ENCODE data around the gene CRYGA. TPM values are rescaled to one million over a fixed set of nuclear protein-coding genes. Genes with fewer than 3 reads are reported as not detected.

The CRYGA gene
- polyA plus RNA-seq, 1 donor (not counting 4 experiments of a cell fraction or from before 2014, with no cell fraction given): not detected

DNA sequence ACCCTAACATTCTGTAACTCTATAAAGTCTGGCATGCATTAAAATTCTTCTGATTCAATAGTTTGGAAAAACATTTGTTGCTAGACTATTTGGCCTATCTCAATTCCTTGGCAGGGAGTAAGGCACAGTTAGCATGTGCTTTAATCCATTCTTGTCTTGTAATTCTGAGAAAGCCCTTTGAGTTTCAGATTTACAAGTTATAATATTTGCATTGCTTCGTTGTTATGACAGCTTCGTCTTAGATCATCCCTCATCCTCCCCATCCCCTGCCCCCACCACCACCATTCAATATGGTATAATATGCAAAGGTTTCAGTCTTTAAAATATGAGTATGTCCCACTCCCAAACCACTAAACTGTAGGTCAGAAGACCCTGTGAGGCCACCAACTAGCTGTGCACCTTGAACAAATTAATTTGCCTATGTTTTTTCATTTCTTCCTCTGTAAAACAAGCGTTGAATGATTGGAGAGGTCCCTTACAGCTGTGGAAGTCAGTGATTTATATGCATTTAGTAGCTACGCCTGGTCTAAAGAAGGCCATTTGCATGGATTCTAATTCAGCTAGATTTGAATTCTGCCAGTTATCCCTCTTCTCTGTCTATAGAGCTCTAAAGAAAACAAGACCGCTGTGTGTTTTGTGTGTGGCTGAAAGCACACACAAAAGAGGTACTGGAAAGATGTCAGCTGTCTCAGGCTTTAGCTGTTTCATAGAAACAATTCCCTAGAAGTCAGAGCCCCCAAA is 25.9 kb upstream of the CRYGA start:
- no peaks in the 10 kb centered on the region for H3K9me3 ChIP-seq (ENCODE audit: control insufficient read depth, low read depth, low read length)
- H4K20me1 ChIP-seq (ENCODE audit: control insufficient read depth, extremely low read depth, insufficient read depth, low read length): no peaks in the 10 kb centered on the region
- peaks cover 9% of the 10 kb centered on the region for H3K4me1 ChIP-seq (ENCODE audit: control insufficient read depth, extremely low read depth, insufficient read depth, low read length)
- H3K36me3 ChIP-seq (ENCODE audit: control insufficient read depth in 2 of 2, extremely low read depth in 1 of 2, insufficient read depth in 2 of 2, low read length in 2 of 2): no peaks in the 10 kb centered on the region
- FAIRE-seq (no peak), DNase-seq (ENCODE audit: low read depth, low spot score) (no peak)
- H3K9me1 ChIP-seq (ENCODE audit: control insufficient read depth, extremely low read depth, insufficient read depth, low read length): no peaks in the 10 kb centered on the region
- no peaks in the 10 kb centered on the region for H3K79me2 ChIP-seq (ENCODE audit: control insufficient read depth, insufficient read depth, low read length)
- H3K27ac ChIP-seq (ENCODE audit: control insufficient read depth, insufficient read depth, low read length): no peak overlapping the region
- dilution Hi-C loops (cut with MboI; ENCODE audit: extremely low pct_ligation_motif_present, low sequenced_read_pairs): no loop called here
- TF ChIP-seq EZH2 (IDR thresholded peaks at IDR 0.05; ENCODE audit: low read length): no peak
- TF ChIP-seq, protein P1, sequence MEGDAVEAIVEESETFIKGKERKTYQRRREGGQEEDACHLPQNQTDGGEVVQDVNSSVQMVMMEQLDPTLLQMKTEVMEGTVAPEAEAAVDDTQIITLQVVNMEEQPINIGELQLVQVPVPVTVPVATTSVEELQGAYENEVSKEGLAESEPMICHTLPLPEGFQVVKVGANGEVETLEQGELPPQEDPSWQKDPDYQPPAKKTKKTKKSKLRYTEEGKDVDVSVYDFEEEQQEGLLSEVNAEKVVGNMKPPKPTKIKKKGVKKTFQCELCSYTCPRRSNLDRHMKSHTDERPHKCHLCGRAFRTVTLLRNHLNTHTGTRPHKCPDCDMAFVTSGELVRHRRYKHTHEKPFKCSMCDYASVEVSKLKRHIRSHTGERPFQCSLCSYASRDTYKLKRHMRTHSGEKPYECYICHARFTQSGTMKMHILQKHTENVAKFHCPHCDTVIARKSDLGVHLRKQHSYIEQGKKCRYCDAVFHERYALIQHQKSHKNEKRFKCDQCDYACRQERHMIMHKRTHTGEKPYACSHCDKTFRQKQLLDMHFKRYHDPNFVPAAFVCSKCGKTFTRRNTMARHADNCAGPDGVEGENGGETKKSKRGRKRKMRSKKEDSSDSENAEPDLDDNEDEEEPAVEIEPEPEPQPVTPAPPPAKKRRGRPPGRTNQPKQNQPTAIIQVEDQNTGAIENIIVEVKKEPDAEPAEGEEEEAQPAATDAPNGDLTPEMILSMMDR (optimal IDR thresholded peaks at IDR 0.05 in 1 of 3, IDR thresholded peaks at IDR 0.05 in 1 of 3, conservative IDR thresholded peaks at IDR 0.05 in 1 of 3; ENCODE audit: extremely low read depth in 1 of 3, insufficient read depth in 2 of 3, low read length in 3 of 3): no peak
- H3K4me2 ChIP-seq (ENCODE audit: control insufficient read depth, extremely low read depth, insufficient read depth, low read depth, low read length): no peak overlapping the region
- no peak overlapping the region for H3K4me3 ChIP-seq (ENCODE audit: control insufficient read depth in 2 of 3, extremely low read depth in 1 of 3, insufficient read depth in 2 of 3, low read depth in 1 of 3, low read length in 3 of 3)
- H2AFZ ChIP-seq (ENCODE audit: control insufficient read depth, low read length): no peak overlapping the region
- no peaks in the 10 kb centered on the region for H3K27me3 ChIP-seq (ENCODE audit: control insufficient read depth, extremely low read depth, insufficient read depth, low read length)
- H3K9ac ChIP-seq (ENCODE audit: control insufficient read depth, extremely low read depth, insufficient read depth, low read length): no peak overlapping the region

DNA sequence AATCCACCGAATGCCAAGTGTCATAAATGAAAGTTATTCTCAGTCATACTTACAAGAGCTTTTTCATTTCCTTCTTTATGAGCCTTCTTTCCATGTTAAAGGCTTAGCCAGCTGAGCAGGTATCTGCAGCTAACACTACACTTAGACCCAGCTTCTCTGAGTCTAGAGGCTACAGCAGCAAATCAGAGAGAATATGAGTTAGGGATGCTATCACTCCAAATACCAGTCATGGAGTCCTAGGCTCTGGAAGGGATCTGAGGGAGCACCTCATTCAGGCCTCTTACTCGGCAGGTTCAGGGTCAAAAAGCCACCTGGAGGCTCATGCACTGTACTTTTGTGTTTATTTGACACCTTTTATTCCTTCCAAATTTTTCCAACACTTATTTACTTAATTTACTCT is 23.5 kb upstream of the CRYGA start:
- dilution Hi-C loops (cut with MboI; ENCODE audit: extremely low pct_ligation_motif_present, low sequenced_read_pairs): no loop called here
- Histone ChIP-seq H2AFZ (ENCODE audit: control insufficient read depth, low read length) (no peak overlapping the region), H3K4me3 (ENCODE audit: control insufficient read depth in 2 of 3, extremely low read depth in 1 of 3, insufficient read depth in 2 of 3, low read depth in 1 of 3, low read length in 3 of 3) (no peak overlapping the region), H4K20me1 (ENCODE audit: control insufficient read depth, extremely low read depth, insufficient read depth, low read length) (no peaks in the 10 kb centered on the region), H3K79me2 (ENCODE audit: control insufficient read depth, insufficient read depth, low read length) (no peaks in the 10 kb centered on the region), H3K4me2 (ENCODE audit: control insufficient read depth, extremely low read depth, insufficient read depth, low read depth, low read length) (no peak overlapping the region), H3K27me3 (ENCODE audit: control insufficient read depth, extremely low read depth, insufficient read depth, low read length) (peaks cover 8% of the 10 kb centered on the region), H3K9me3 (ENCODE audit: control insufficient read depth, low read depth, low read length) (no peaks in the 10 kb centered on the region), H3K9ac (ENCODE audit: control insufficient read depth, extremely low read depth, insufficient read depth, low read length) (no peak overlapping the region), H3K27ac (ENCODE audit: control insufficient read depth, insufficient read depth, low read length) (no peak overlapping the region), H3K36me3 (ENCODE audit: control insufficient read depth in 2 of 2, extremely low read depth in 1 of 2, insufficient read depth in 2 of 2, low read length in 2 of 2) (no peaks in the 10 kb centered on the region), H3K4me1 (ENCODE audit: control insufficient read depth, extremely low read depth, insufficient read depth, low read length) (no peaks in the 10 kb centered on the region), H3K9me1 (ENCODE audit: control insufficient read depth, extremely low read depth, insufficient read depth, low read length) (no peaks in the 10 kb centered on the region)
- TF ChIP-seq EZH2 (IDR thresholded peaks at IDR 0.05; ENCODE audit: low read length): no peak
- TF ChIP-seq, protein P1 (optimal IDR thresholded peaks at IDR 0.05 in 1 of 3, IDR thresholded peaks at IDR 0.05 in 1 of 3, conservative IDR thresholded peaks at IDR 0.05 in 1 of 3; ENCODE audit: extremely low read depth in 1 of 3, insufficient read depth in 2 of 3, low read length in 3 of 3): no peak
- DNase-seq (ENCODE audit: low read depth, low spot score): no peak
- no peak for FAIRE-seq

Data from keratinocyte (primary cell).